Transverse colon (tissue), 4 donors: Measurements from ENCODE around the gene PKD1.

Experiments used
- CTCF ChIP-seq, 5 experiments: fragments of 200-600 bp in 3 of 5; fragments of 450-650 bp in 2 of 5; sonication (generic) in 3 of 5; IDR thresholded peaks; 1 replicate in 2 of 5; 2 replicates in 3 of 5; pipeline ENCODE4 v1.5.1; 2016 to 2017; ENCODE audit warnings: antibody characterized with exemption in 5 of 5, inconsistent platforms in 3 of 5, mild to moderate bottlenecking in 2 of 5, moderate library complexity in 1 of 5
- EP300 ChIP-seq: sonication (generic); formaldehyde crosslinking; IDR thresholded peaks from one replicate; pipeline ENCODE4 v1.6.1; 2017; ENCODE audit warnings: antibody characterized with exemption, low read depth
- POLR2A ChIP-seq: fragments of 450-650 bp; IDR thresholded peaks from one replicate; pipeline ENCODE4 v1.6.1; 2016; ENCODE audit warnings: antibody characterized with exemption, mild to moderate bottlenecking, moderate library complexity
- POLR2AphosphoS5 ChIP-seq, 3 donors: sonication (generic); formaldehyde crosslinking; IDR thresholded peaks; one replicate each; pipeline ENCODE4 v1.6.1; 2016; ENCODE audit warnings: antibody characterized with exemption in 3 of 3

GRCh38 chr16:2042986-2043666 lies 92.6 kb downstream of the PKD1 start:
- no peak for TF ChIP-seq CTCF (IDR thresholded peaks at IDR 0.05)
- TF ChIP-seq POLR2AphosphoS5 (IDR thresholded peaks at IDR 0.05) = peak in 2 of 3 donors; percentile 19 to 20
- peak; percentile 13 for TF ChIP-seq POLR2A
- TF ChIP-seq EP300 = no peak
